Activated CD4-positive, alpha-beta T cell treated with anti-CD3 and anti-CD28 coated beads for 24 hours (primary cell): ENCODE results near the gene PUM2.
A peak's percentile ranks its signal among the peaks of the same experiment; 100 is the strongest.

Experiments used
- DNase-seq, 2 donors: peaks; one replicate each; pipeline ENCODE4 v3.0.0-alpha.2; 2020; ENCODE audit warnings: low read depth in 2 of 2

PUM2 gene

GRCh38 chr2:20348542-20348941, 2.1 kb downstream of the PUM2 start:
- DNase-seq = no peak

- no peak for DNase-seq
Measured at GRCh38 chr2:20346565-20347381, 3.9 kb downstream of the PUM2 start.

GRCh38 chr2:20343128-20343527, 7.5 kb downstream of the PUM2 start:
- DNase-seq = no peak

DNA sequence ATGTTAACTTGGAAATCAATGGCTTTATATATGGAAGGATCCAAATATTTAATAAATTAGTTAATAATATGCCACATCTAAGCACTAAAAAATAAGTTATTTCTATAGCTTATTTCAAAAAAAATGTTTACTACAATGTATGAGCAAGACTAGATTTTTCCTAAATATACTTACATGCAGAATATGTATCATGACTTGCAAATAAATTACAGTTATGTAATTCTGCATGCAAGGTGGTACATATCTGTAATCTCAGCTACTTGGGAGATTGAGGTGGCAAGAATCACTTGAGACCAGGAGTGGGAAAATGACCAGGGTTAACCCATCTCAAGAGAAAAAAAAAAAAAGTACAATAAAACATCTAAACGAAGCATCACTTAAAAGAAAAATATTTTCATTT, 11.6 kb downstream of the PUM2 start:
- DNase-seq = no peak

- no peak for DNase-seq
Measured at GRCh38 chr2:20334605-20335203, 15.9 kb downstream of the PUM2 start.

DNA sequence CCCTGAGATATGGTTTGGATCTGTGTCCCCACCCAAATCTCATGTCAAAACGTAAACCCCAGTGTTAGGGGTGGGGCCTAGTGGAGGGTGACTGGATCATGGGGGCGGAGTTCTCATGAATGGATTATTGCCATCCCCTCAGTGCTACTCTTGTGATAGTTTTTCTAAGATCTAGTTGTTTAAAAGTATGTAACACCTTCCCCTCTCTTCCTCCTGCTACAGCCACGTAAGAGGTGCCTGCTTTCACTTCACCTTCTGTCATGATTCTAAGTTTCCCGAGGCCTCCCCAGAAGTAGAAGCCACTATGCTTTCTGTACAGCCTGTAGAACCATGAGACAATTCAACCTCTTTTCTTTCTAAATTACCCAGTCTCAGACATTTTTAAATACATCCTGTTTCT, 16.9 kb downstream of the PUM2 start:
- DNase-seq = no peak

DNA sequence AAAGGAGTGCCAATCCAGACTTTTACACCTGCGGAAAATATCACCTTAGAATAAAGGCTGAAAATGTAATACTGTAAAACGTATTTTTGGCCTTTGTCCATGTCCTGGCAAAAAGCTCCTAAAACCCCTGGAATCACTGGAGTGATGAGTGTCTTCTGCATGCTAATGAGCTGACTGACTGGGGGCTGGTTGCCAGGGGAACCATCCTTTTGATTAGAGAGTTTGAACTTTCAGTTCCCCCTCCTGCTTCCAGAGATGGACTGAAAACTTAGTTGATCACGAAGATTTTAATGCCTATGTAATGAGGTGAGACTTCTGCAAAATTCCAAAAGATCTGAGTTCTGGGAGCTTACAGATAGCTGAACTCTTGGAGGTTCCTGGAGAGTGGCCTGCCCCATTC, 20.5 kb downstream of the PUM2 start:
- DNase-seq = no peak

GRCh38 chr2:20327370-20327769, 23.3 kb downstream of the PUM2 start:
- no peak for DNase-seq

GRCh38 chr2:20326163-20326780, 24.4 kb downstream of the PUM2 start:
- DNase-seq = peak; percentile 25 to 26

DNA sequence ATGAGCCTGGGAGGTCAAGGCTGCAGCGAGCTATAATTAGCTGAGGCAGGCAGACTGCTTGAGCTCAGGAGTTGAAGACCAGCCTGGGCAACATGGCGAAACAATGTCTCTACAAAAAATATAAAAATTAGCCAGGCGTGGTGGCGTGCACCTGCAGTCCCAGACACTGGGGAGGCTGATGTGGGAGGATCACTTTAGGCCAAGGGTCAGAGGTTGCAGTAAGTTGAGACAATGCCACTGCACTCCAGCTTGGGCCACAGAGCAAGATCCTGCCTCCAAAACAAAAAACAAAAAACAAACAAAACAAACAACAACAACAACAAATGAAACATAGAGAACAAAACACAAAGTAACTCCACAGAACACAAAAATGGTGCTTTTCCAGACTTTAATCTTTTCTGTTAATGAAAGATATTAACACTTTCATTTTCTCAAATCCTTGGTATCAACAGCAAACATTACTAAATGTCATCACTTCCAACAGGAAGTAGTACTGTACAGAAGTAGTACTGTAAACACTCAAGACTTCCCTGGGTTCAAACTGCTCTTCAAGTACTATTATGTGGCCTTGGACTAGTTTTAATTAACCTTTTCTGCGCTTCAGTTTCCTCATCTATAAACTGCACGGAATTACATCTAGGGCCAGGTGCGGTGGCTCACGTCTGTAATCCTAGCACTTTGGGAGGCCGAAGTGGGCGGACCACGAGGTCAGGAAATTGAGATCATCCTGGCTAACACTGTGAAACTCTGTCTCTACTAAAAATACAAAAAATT, 27.9 kb downstream of the PUM2 start:
- no peak for DNase-seq

GRCh38 chr2:20317690-20318089, 33.0 kb downstream of the PUM2 start:
- DNase-seq = no peak

GRCh38 chr2:20317197-20317596, 33.4 kb downstream of the PUM2 start:
- DNase-seq = no peak

DNA sequence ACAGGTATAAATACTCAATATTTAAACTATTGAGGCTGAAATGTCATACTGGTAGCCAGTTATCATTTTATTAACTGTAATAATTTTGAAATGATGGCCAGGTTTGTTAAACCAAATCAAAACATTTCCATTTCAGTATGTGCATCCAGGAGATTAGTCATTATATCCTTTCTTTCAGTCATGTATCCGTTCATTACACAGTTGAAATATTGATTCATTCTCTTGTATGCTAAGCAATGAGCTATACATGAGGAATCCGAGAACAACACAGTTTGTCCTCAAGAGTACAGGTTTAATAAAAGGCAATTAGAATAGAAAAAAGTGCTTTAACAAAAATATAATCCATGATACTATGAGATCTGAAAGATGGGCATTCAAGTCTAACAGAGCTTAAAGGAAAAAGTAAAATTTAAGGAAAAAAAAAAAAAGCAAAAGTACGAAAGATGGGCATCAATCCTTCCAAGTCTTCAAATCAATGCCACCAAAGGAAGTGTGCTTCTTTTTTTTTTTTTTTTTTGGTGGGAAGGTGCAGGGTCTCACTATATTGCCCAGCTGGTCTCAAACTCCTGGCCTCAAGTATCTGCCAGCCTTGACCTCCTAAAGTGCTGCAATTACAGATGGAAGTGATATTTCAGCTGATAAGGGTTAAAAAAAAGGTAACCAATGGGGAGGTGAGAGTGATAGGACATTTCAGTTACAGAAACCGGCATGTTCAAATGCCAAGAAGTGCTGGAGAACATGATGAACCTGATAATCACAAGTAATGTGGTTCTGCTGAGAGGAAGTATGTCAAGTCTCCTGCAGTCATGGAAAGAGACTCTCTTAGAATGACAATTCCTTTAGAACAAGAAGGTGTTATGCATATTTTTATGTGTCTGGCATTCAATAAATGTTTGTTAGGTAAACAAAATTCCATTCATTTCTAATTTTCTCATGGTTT, 35.8 kb downstream of the PUM2 start:
- no peak for DNase-seq

DNA sequence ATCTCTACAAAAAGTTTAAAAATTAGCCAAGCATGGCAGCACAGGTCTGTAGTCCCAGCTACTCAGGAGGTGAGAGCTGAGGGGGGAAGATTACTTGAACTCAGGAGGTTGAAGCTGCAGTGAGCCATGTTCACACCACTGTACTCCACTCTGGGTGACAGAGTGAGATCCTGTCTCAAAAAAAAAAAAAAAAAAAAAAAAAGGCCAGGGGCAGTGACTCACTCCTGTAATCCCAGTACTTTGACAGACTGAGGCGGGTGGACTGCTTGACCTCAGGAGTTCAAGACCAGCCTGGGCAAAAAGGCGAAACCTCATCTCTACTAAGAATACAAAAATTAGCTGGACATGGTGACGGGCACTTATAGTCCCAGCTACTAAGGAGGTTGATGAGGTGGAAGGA, 37.0 kb downstream of the PUM2 start:
- no peak for DNase-seq

DNA sequence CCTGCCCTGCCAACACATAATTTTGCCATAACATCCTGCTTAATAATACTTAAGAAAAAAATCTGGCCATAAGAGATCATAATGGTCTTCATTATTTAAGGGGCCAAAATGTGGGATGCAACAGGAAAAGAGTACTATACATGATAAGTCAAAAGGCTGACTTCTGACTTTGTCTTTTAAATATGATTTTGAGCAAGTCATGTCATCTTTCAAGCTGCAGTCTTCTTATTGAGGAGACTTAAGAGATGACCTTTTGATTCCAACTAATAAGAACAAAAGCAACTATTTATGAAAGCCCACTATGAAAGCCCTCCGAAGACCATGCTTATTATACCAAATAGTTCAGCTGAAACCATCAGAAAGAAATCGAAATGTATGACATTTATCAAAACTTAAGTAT, 41.6 kb downstream of the PUM2 start:
- no peak for DNase-seq

- DNase-seq = no peak
Measured at GRCh38 chr2:20307311-20307710, 43.3 kb downstream of the PUM2 start.

DNA sequence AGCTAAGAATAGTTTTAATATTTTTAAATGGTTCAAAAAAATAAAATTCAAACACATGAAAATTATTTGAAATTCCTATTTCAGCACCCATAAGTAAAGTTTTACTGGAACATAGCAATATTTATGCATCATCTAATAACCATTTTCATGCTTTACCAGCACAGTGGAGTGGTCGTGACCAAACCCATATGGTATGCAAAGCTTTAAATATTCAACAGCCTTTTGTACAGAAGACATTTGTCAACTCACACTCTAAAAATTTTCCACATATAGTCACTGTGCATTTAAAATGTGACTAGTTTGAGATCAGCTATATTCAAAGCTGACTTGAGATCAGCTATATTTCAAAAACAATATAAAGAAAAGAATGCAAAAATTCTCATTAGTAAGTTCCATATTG, 46.2 kb downstream of the PUM2 start:
- no peak for DNase-seq

DNA sequence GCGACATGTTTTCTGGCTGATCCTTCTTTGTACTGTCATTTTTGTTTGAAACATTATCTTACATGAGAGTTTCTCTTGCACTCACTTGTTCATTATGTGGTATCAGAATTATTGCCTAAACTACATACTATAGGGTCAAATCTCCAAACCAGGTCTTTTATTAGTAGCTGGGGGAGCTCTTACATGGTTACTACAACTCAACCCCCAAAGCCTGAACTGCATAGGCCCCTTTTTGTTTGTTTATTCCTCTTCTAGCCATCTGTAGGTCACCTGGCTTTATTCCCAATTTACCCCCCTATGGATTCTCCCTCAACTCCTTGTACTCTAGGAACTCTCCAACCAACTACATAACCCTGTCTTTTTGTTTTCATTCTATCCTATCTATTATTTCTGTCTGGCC, 46.7 kb downstream of the PUM2 start:
- DNase-seq = no peak

- no peak for DNase-seq
Measured at GRCh38 chr2:20302019-20302418, 48.6 kb downstream of the PUM2 start.

- DNase-seq = no peak
Measured at GRCh38 chr2:20300656-20301055, 50.0 kb downstream of the PUM2 start.

DNA sequence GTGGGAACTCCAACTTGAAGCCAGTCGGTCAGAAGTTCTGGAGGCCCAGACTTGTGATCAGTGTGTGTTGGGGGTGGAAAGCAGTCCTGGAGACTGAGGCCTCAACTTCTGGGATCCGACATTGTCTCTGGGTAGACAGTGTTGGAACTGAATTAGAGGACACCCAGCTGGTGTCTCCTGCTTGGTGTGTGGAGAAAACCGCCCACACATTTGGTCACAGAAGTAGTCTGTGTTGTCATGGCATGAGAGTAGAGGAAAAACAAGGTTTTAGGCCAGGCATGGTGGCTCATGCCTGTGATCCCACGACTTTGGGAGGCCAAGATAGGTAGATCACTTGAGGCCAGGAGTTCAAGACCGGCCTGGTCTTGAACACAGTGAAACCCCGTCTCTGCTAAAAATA, 51.5 kb downstream of the PUM2 start:
- no peak for DNase-seq
